GM19395 (cell line): ENCODE results near the gene ALG9.

ENCODE experiments used
- ATAC-seq: cut with Tn5 transposase; IDR thresholded peaks from one replicate; pipeline ENCODE4 v1.9.1; 2021; ENCODE audit warnings: mild to moderate bottlenecking, moderate library complexity; ENCODE audit not compliant: unreplicated experiment

Gene ALG9

GRCh38 chr11:111737444-111738210, 133.8 kb downstream of the ALG9 start:
- ATAC-seq = no peak

- no peak for ATAC-seq
Observed at GRCh38 chr11:111736621-111737443, 134.5 kb downstream of the ALG9 start.
